GM10248 (cell line): ENCODE measurements around the gene DACH1.

ENCODE experiments used
- CTCF ChIA-PET: fragments of 300-600 bp; sonication (Branson Sonifier 250); formaldehyde crosslinking; extraction: SDS; loops from one replicate; lab custom pipeline; 2021; ENCODE audit warnings: antibody characterized with exemption; lab: Yijun Ruan, JAX
- POLR2A ChIA-PET: fragments of 350-650 bp; sonication (Branson Sonifier 250); formaldehyde crosslinking; extraction: SDS; loops from one replicate; lab custom pipeline; 2020; ENCODE audit warnings: antibody characterized with exemption; lab: Yijun Ruan, JAX
- DNase-seq: peaks from one replicate; pipeline ENCODE4 v3.0.0; 2012; ENCODE audit errors: extremely low spot score
- CTCF ChIP-seq: IDR thresholded peaks from 2 replicates; pipeline ENCODE4 v1.5.1; 2012; ENCODE audit warnings: mild to moderate bottlenecking, low read depth; ENCODE audit errors: extremely low read depth, missing control alignments, control extremely low read depth

Gene DACH1

GRCh38 chr13:71461892-71462291 is 405.1 kb downstream of the DACH1 start:
- ChIA-PET CTCF (no interaction called here), POLR2A (no interaction called here)
- no peak for TF ChIP-seq CTCF
- no peak for DNase-seq

- ChIA-PET CTCF (no interaction called here), POLR2A (no interaction called here)
- no peak for TF ChIP-seq CTCF
- DNase-seq = no peak
Observed at GRCh38 chr13:71460211-71460610, 406.8 kb downstream of the DACH1 start.

- POLR2A ChIA-PET = no interaction called here
- CTCF ChIA-PET = no interaction called here
- no peak for TF ChIP-seq CTCF
- DNase-seq = no peak
Observed at GRCh38 chr13:71459708-71460107, 407.3 kb downstream of the DACH1 start.

DNA sequence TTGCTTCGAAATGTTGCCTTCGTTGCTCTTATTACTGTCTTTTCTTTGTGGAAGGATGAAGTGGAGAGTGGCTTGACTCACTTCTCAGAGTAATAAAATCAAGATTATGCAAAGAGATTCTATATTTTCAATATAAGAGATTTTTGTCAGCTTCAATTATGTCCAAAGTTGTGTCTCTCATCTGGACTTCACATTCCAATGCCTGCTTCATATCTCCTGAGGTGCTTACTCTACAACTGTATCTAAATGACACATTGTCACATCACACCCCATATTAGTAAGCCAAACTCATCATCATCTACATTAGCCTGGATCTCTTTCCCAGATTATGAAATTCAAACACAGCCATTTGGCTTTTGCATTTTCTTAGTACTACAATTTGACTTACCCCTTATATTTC is 409.4 kb downstream of the DACH1 start:
- no peak for DNase-seq
- ChIA-PET CTCF (interaction anchor here (1.4 kb wide), 1 partner anchor 22 kb away, joined by 3 read pairs; no protein-coding TSS in a partner anchor), POLR2A (no interaction called here)
- TF ChIP-seq CTCF = no peak

GRCh38 chr13:71456136-71456535 is 410.9 kb downstream of the DACH1 start:
- DNase-seq = no peak
- ChIA-PET CTCF (interaction anchor here (1.2 kb wide), 1 partner anchor 11 kb away, joined by 3 read pairs; no protein-coding TSS in a partner anchor), POLR2A (no interaction called here)
- no peak for TF ChIP-seq CTCF

DNA sequence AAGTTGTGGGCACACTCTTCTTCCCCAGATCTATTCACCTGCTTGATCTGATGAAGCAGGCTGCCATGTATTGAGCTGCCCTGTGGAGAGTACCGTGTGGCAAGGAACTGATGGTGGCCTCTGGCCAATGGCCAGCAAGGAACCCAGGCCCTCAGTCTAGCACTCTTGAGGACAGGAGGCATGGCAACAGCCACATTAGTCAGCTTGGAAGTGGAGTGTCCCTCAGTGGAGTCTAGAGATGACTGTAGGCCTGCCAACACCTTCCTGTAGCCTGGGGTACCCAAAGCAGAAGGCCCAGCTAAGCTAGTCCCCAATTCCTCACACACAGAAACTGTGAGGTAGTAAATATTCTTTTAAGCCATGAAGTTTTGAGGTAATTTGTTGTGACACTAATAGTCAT is 412.5 kb downstream of the DACH1 start:
- ChIA-PET POLR2A (no interaction called here), CTCF (no interaction called here)
- DNase-seq = no peak
- no peak for TF ChIP-seq CTCF
